ENCODE results near the gene ASL. TPM values are rescaled to one million over a fixed set of nuclear protein-coding genes. Genes with fewer than 3 reads are reported as not detected.
"Not testable (repeated sequence)": the region's sequence is repeated elsewhere in the genome, so short reads cannot be mapped to it uniquely, and the experiment has no call there.

Gene ASL
- total RNA-seq, 1 donor from 2014 or later = 46.2 TPM

DNA sequence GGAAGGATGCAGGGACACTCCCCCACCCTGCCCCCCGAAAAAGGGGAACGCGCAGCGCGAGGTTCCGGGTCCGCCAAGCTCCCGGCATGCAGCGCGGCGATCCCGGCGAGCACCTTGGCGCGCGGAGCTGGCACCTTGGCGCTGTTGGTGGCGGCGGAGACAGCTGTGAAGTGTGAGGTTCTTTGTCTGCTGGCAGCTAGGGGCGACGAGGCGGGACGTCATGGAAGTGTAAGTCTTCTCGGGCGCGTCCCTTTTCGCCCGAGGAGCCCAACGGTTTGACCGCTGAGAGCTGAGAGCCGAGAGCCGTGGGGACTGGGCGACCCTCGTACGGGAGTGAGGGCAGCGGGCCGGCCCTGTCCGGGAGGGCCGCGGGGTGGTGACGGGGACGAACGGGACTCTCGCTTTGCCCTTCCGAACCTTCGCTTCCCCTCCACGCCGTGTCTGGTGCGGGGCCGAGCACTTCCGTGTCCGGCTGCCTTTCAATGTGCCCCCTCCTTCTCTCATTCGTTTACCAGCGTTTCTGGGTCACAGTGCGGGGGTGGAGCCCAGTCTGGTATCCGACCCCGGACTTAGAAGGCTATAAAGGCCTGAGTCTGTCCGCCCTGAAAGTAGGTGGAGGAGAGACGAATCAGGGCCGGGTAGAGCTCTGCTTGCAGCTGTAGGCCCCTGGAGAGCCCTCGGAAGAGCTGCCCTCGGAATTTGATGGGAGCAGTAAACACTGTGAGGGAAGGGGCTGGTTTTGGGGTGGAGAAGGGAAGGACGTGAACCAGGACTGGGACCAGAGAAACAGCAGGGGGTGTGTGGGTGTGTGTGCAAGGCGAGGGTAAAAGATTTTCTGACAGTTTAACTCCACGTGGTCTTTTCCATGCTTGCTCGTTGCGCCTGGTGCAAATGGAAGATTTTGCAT is 39.4 kb downstream of the ASL start, which contains the start of gene CRCP:
TSS of gene CRCP (plus strand) at position 105 of the 907 bp plus-strand sequence. CDS start at position 221, 116 bp downstream.
- Histone ChIP-seq H3K27ac (peak within 1 kb of the TSS; percentile 95 to 98), H3K4me1 (peaks cover 0 to 19% of the 10 kb centered on the region in 2 donors), H3K27me3 (no peaks in the 10 kb centered on the region), H3K36me3 (peaks cover 0 to 3% of the 10 kb centered on the region in 2 donors), H3K4me3 (peak within 1 kb of the TSS; percentile 88 to 90), H3K9me3 (no peaks in the 10 kb centered on the region)
- intact Hi-C loops (cut with DNase I) = loop anchor here (1.0 to 10.0 kb wide), 5 partner anchors 15 to 380 kb away; partner anchors contain the start of genes ASL and GUSB
- peak; percentile 25 to 88 for DNase-seq (ENCODE audit: low spot score in 2 of 2)
- TF ChIP-seq, protein P1, sequence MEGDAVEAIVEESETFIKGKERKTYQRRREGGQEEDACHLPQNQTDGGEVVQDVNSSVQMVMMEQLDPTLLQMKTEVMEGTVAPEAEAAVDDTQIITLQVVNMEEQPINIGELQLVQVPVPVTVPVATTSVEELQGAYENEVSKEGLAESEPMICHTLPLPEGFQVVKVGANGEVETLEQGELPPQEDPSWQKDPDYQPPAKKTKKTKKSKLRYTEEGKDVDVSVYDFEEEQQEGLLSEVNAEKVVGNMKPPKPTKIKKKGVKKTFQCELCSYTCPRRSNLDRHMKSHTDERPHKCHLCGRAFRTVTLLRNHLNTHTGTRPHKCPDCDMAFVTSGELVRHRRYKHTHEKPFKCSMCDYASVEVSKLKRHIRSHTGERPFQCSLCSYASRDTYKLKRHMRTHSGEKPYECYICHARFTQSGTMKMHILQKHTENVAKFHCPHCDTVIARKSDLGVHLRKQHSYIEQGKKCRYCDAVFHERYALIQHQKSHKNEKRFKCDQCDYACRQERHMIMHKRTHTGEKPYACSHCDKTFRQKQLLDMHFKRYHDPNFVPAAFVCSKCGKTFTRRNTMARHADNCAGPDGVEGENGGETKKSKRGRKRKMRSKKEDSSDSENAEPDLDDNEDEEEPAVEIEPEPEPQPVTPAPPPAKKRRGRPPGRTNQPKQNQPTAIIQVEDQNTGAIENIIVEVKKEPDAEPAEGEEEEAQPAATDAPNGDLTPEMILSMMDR (IDR thresholded peaks at IDR 0.05) = peak in 2 of 3 experiments; percentile 7 to 30

DNA sequence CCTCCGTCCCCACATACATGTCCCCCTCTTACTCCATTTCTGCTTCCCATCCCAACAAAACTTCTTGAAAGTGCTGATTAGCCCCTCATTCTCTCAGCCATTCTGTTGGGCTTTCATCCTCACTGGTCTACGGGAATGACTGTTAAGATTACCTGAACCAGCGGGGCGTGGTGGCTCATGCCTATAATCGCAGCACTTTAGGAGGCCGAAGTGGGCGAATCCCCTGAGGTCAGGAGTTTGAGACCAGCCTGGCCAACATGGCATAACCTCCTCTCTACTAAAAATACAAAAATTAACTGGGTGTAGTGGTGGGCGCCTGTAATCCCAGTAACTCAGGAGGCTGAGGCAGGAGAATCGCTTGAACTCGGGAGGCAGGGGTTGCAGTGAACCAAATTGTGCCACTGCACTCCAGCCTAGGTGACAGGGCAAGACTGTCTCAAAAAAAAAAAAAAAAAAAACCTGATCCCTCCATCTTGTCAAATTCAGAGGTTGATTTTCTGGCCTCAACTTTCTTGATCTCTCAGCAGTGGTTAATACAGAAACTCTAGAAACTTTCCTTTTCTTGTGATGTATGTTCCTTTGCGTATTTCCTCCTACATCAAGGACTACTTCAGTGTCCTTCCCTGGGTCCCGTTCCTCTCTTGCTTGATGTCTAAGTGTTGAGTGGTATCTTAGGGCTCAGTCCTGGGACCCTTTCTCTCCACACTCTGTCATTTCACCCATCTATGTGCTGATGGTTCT is 41.2 kb downstream of the ASL start:
- not testable (repeated sequence) for H3K27ac ChIP-seq; H3K9me3 ChIP-seq; DNase-seq (ENCODE audit: low spot score in 2 of 2); H3K4me3 ChIP-seq; H3K36me3 ChIP-seq; H3K27me3 ChIP-seq
- intact Hi-C loops (cut with DNase I) = loop anchor here (10.0 kb wide), 2 partner anchors 132 to 378 kb away; partner anchors contain the start of gene GUSB
- H3K4me1 ChIP-seq = peaks cover 0 to 19% of the 10 kb centered on the region in 2 donors

DNA sequence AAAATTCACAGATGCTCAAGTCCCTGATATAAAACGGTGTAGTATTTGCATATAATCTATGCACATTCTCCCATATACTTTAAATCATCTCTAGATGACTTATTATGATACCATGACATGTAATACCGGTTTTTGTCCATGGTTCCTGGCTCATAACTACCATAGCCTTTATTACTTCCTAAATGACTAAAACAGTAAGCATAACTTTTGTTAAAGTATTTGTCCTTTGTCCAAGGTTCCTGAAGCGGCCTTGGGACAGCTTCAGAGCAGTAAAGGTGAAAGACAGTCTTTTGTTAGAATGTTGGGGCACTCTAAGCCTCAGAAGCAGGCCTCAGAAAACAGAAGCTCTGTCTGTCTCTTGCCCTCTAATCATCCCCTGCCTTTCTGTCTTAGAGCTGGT is 43.0 kb downstream of the ASL start:
- peaks cover 6 to 9% of the 10 kb centered on the region in 2 donors for H3K36me3 ChIP-seq
- H3K4me1 ChIP-seq = peaks cover 0 to 19% of the 10 kb centered on the region in 2 donors
- H3K4me3 ChIP-seq = no peak overlapping the region
- no peaks in the 10 kb centered on the region for H3K27me3 ChIP-seq
- intact Hi-C loops (cut with DNase I) = loop anchor here (10.0 kb wide), 2 partner anchors 134 to 376 kb away; partner anchors contain the start of gene GUSB
- no peak overlapping the region for H3K27ac ChIP-seq
- TF ChIP-seq, protein P1 (IDR thresholded peaks at IDR 0.05) = no peak
- no peaks in the 10 kb centered on the region for H3K9me3 ChIP-seq
- DNase-seq (ENCODE audit: low spot score in 2 of 2) = no peak

DNA sequence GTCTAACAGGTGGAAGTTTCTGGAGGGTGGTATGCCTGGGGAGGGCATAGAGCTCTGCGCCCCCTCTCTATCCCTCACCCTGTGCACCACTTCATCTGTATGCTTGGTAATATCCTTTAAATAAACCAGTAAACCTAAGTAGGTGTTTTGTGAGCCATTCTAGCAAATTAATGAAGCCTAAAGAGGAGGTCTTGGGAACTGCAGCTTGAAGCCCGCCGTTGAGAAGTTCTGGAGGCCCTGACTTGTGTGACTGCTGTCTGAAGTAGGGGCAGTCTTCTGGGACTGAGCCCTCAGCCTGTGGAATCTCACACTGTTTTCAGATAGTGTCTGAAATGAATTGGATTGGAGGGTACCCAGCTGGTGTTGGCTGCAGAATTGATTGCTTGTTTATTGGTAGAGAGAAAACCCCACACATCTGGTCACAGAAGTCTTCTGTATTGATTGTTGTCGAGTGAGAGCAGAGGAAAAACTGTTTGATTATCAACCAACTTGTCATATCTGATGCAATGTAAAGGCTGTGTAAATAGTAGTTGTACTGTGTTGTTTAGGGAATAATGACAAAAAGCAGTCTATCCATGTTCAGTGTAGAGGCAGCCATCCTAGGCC is 43.7 kb downstream of the ASL start:
- intact Hi-C loops (cut with DNase I) = loop anchor here (10.0 kb wide), 2 partner anchors 135 to 375 kb away; partner anchors contain the start of gene GUSB
- Histone ChIP-seq H3K27me3 (no peaks in the 10 kb centered on the region), H3K36me3 (peaks cover 6 to 9% of the 10 kb centered on the region in 2 donors), H3K4me3 (no peak overlapping the region), H3K27ac (no peak overlapping the region), H3K4me1 (peaks cover 0 to 12% of the 10 kb centered on the region in 2 donors), H3K9me3 (no peaks in the 10 kb centered on the region)
- TF ChIP-seq, protein P1 (IDR thresholded peaks at IDR 0.05) = no peak
- no peak for DNase-seq (ENCODE audit: low spot score in 2 of 2)

DNA sequence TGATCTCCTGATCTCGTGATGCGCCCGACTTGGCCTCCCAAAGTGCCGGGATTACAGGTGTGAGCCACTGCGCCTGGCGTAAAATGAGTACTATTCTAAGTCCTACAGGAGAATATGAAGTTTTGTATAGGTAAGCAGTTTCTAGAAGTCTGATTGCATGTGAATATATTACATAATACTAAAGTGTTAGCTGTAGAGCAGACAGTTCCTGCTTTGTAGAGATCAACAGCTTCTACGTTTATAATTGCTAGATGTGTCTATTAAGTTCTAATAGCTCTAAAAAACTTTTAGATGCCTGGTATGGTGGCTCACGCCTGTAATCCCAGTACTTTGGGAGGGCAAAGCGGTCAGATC is 47.5 kb downstream of the ASL start:
- TF ChIP-seq, protein P1 (IDR thresholded peaks at IDR 0.05) = no peak
- Histone ChIP-seq H3K27me3 (no peaks in the 10 kb centered on the region), H3K36me3 (peaks cover 6 to 9% of the 10 kb centered on the region in 2 donors), H3K27ac (no peak overlapping the region), H3K4me1 (peaks cover 0 to 7% of the 10 kb centered on the region in 2 donors), H3K4me3 (no peak overlapping the region), H3K9me3 (no peaks in the 10 kb centered on the region)
- no peak for DNase-seq (ENCODE audit: low spot score in 2 of 2)
- intact Hi-C loops (cut with DNase I) = no loop called here

DNA sequence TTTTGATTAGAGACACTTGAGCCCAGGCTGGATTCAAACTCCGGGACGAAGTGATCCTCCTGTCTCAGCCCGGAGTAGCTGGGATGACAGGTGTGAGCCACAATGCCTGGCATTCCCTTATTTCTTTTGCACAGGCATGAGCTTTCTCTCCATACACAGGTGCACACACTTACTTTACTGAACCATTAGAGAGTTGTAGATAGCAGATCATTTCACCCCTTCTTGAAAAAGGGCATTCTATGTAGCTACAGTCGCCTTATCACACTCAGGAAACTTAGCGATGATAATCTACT is 48.9 kb downstream of the ASL start:
- H3K9me3 ChIP-seq; H3K36me3 ChIP-seq; H3K4me3 ChIP-seq; H3K27ac ChIP-seq; DNase-seq (ENCODE audit: low spot score in 2 of 2); H3K27me3 ChIP-seq; intact Hi-C loops (cut with DNase I); H3K4me1 ChIP-seq: not testable (repeated sequence)

Measured in ascending aorta (tissue), 2 donors.